GM18868 (cell line): Measurements from ENCODE around the gene TXNL4B.

Source experiments
- ATAC-seq: cut with Tn5 transposase; IDR thresholded peaks from one replicate; pipeline ENCODE4 v1.9.1; 2021; ENCODE audit warnings: mild to moderate bottlenecking, moderate library complexity; ENCODE audit not compliant: unreplicated experiment

Gene TXNL4B

GRCh38 chr16:72112906-72113615 is 19.6 kb upstream of the TXNL4B start:
- no peak for ATAC-seq

GRCh38 chr16:72112452-72112792 is 19.0 kb upstream of the TXNL4B start:
- ATAC-seq: no peak

DNA sequence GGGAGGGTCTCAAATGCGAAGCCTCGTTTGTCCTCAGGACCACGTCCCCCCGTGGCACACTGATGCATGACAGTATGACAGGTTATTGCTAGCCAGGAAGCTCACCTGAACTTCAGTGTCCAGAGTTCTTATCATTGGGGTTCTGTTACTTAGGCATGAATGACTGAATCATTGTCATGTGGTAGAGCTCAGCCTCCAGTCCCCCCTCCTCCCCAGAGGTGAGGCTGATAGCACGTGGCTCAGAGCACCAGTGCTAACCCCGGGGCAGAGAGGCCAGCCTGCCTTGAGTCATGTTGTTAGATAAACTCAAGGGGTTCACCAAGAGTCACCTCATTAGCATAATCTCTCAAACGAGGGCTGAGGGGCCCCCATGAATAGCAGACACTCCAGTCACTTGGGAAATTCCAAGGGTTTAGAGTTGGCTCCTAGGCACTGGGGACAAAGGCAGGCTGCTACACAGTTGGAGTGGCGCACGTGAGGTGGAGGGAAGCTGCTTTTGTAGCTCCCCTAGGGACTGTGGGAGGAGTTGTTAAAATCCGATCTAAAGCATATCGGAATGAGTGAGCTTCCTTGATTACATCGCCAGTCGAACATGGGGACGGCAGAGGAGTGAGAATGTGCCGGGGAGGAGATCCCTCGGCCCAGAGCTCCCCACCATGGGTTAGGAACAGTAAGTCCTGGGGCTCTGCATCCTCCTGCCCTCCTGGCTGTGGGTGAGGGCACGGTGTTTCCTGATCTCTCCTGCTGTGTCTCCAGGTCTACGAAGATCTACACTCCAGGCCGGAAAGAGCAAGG is 18.4 kb upstream of the TXNL4B start:
- ATAC-seq: no peak

DNA sequence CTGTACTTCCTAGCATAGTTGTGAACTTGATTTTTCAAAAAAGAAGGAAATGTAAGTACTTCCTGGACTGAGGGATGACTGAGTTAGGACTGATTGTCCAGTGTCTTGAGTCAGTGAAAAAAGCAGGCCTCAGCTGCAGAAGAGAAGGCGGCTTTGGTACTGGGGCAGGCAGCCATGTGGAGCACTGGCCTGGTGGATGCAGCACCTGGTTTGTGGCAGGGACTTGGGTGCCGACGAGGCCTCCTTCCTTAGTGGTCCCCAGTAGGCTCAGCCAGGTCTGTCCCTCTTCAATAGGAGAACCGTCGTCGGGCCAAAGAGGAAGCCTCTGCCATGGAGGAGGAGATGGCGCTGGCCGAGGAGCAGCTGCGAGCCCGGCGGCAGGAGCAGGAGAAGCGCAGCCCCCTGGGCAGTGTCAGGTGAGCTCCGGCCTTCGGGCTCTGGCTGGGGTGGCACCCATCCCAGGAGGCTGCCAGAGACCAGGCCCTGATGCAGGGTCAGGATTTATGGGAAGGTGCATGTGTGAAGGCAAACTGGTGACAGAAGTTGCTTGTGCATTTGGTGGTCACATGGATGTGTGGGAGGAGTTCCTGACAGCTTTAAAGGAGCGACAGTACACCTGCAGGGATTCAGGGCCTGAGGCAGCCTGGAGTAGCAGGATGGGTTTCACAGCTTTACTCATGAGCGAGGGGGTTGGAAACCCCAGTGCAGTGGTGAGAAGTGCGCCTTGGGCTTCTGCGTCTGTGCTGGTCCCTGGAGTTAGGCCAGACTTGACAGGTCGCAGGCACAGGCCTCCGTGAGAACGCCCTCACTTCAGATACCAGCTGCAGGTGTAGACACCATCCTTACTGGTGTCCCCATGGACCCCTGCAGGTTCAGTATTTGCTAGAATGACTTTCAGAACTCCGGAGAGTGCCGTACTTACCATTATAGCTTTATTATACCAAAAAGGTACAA is 17.5 kb upstream of the TXNL4B start:
- no peak for ATAC-seq

DNA sequence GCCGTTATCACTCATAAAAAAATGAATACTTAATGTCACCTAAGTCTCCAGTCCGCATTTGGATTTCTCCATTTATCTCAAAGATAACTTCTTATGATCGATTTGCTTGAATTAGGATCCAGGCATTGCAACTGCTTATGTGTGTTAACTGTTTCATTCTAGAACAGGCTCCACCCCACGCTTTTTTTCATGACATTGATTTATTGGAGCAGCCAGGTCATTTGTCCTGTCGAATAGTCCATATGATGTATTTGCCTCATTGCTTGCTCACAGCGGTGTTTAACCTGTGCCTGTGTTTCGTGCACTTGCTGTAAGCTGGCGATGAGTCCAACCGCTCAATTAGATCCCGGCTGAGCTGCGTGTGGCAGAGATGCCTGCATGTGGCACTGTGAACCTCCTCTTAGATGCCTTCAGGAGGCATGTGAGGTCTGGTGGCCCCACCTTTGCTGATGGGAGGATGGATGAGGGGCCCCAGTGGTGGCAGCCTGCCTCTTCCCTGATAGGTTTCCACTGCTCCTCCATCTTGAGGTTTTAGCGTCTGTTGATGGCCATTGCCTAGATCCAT is 16.6 kb upstream of the TXNL4B start:
- no peak for ATAC-seq

GRCh38 chr16:72109300-72109699 is 15.9 kb upstream of the TXNL4B start:
- no peak for ATAC-seq

DNA sequence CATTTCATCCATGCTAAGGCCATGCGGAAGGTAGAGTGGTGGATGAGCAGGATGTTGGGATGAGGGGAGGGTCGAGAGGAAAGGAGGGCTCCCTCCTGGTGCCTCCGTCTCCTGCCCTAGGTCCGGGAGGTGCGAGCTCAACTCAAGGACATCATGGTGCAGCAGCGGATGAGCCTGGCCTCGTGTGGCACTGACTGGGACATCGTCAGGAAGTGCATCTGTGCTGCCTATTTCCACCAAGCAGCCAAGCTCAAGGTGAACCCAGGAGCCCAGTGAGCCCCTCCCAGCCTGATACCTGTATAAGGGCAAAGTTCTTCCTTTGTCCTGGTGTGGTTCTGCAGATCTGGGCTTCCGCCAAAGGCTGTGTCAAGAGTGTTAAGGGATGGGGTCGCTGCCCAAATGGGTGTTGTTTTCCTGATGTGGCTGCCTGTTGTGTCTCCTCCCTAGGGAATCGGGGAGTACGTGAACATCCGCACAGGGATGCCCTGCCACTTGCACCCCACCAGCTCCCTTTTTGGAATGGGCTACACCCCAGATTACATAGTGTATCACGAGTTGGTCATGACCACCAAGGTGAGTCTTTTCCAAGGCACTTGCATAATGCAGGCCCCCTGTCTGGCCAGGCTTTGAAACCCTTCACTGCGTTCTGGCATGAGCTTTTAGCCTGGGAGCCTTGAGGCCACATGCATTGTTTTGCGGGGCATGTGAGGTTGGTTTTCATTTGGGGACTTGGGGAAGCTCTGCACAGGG is 15.1 kb upstream of the TXNL4B start:
- no peak for ATAC-seq

DNA sequence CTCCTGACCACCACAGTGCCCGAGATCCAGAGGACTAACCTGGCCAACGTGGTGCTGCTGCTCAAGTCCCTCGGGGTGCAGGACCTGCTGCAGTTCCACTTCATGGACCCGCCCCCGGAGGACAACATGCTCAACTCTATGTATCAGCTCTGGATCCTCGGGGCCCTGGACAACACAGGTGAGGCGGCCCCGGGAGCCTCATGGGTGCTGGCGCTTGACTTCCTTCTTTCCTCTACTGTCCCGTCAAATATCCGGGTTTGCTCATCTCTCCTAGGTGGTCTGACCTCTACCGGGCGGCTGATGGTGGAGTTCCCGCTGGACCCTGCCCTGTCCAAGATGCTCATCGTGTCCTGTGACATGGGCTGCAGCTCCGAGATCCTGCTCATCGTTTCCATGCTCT is 14.0 kb upstream of the TXNL4B start:
- no peak for ATAC-seq

DNA sequence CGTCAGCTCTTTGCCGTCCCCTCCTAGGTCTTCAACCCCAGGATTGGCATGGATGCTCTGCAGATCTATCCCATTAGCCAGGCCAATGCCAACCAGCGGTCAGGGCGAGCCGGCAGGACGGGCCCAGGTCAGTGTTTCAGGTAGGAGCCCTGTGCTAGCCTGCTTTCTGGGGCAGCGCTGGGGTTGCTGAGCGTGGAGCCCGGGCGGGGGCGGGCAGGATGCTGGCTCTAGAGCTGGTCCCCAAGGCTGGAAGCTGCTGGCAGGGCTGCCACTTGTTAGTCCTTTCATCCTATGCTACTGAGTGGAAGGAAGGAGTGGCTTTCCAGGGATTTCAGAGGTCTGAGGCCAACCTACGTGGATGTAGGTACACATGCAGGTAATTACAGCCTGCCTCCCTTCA is 12.6 kb upstream of the TXNL4B start:
- no peak for ATAC-seq

- no peak for ATAC-seq
Observed at GRCh38 chr16:72104905-72105304, 11.5 kb upstream of the TXNL4B start.

- no peak for ATAC-seq
Observed at GRCh38 chr16:72101195-72101594, 7.8 kb upstream of the TXNL4B start.

GRCh38 chr16:72099377-72099818 is 6.0 kb upstream of the TXNL4B start:
- ATAC-seq: peak; percentile 91

DNA sequence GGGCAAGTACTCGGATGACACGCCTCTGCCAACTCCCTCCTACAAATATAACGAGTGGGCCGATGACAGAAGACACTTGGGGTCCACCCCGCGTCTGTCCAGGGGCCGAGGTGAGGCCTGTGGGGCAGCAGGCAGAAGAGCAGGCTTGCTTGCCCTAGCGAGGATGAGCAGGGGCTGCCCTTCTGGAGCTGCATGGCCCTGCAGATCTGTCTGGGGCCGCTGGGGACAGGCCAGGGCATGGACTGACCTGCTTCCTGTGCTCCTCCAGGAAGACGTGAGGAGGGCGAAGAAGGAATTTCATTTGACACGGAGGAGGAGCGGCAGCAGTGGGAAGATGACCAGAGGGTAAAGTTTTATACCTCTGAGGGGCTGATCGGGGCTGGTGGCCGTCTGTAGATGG is 5.5 kb upstream of the TXNL4B start:
- no peak for ATAC-seq

- ATAC-seq: no peak
Observed at GRCh38 chr16:72094266-72094610, 818 bp upstream of the TXNL4B start.

DNA sequence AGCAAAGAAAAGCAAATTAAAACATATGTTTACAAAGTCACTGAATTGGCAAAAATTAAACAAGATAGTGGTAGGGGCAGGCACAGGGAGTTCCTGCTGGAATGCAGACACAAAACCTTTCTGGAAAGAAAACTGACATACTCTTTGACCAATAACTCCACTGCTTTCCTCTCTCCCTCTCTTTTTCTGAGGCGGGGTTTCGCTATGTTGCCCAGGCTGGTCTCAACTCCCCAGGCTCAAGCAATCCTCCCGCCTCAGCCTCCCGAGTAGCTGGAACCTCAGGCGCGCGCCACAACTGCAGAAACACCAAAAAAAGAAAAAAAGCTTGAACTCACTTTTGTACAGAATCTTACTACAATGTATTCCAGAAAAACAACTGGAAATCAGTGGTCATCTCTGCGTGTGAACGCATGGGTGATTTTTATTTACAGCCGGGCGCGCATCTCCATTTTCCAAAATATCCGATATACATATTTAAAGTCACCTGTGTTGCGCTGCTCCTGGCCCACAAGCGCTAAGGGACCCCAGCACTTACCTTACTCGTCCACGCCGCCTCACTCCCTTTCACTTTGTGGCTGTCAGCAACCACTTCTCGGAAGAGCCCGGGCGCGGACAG is 480 bp downstream of the TXNL4B start:
- ATAC-seq: no peak

- ATAC-seq: no peak
Observed at GRCh38 chr16:72091217-72091616, 2.2 kb downstream of the TXNL4B start.

GRCh38 chr16:72085002-72085401 is 8.4 kb downstream of the TXNL4B start:
- no peak for ATAC-seq

DNA sequence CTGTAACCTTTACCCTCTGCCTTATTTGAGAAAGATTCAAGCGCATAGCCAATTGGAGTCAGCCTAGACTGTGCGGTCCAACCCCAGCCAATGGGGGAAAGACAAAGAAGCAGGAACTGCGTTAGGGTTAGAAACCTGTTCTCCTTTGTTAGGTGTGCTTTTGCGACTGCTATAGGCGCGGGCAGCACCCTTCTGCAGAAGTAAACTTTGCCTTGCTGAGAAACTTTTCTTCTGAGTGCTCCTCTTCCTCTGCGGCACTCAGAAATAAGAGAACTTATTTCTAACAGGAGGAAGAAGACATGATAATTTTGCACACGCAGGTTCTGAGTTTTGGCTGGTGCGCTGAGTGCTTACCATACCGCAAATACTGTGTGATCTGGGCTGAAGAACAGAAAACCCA is 9.0 kb downstream of the TXNL4B start:
- ATAC-seq: no peak

DNA sequence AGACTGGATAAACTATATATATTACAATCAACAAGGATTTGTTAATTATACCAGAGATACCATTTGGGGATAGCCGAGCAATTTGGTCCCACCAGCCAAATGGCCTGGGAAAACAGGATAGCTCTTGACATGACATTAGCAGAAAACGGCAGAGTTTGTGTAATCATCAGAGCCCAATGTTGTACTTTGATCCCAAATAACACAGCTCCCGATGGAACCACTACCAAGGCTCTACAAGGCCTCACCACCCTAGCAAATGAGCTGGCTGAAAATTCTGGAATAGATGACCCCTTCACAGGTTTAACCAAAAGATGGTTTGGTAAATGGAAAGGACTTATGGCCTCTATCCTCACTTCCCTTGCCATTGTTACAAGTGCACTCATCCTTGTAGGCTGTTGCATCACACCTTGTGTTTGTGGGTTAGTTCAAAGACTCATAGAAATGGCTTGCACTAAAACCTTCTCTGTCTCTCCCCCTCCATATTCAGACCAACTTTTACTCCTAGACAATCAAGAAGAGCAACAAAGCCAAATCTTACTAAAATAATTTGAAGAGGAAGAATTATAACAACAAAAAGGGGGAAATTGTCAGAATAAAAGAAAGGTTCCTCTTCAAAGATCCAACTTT is 9.5 kb downstream of the TXNL4B start:
- no peak for ATAC-seq
